GM23338 (cell line): ENCODE measurements around the gene OPRM1. TPM values are rescaled to one million over a fixed set of nuclear protein-coding genes. Genes with fewer than 3 reads are reported as not detected.

ENCODE experiments used
- ATAC-seq: fragments of 200-7000 bp; cut with Tn5 transposase; 3 replicates; pipeline ENCODE4 v1.9.1; 2020
- DNase-seq: peaks from one replicate; pipeline ENCODE4 v3.0.0-alpha.2; 2015; ENCODE audit warnings: low spot score
- H2AFZ ChIP-seq: fragments of 200-600 bp; sonication (generic); 2 replicates; pipeline ENCODE4 v1.8.0; 2016; ENCODE audit warnings: antibody characterized with exemption, mild to moderate bottlenecking, moderate library complexity
- H3F3A ChIP-seq: fragments of 200-600 bp; sonication (generic); replicated peaks from 2 replicates; pipeline ENCODE4 v1.8.0; 2017; ENCODE audit warnings: antibody characterized with exemption, mixed run types, low read depth
- H3K27ac ChIP-seq: fragments of 200-600 bp; sonication (generic); 2 replicates; pipeline ENCODE4 v1.6.1; 2016; ENCODE audit warnings: low read depth
- H3K27me3 ChIP-seq: fragments of 200-600 bp; sonication (generic); 2 replicates; pipeline ENCODE4 v1.8.0; 2016; ENCODE audit warnings: mild to moderate bottlenecking, mixed run types, moderate library complexity; ENCODE audit not compliant: insufficient read depth
- H3K36me3 ChIP-seq: fragments of 200-600 bp; sonication (generic); 2 replicates; pipeline ENCODE4 v1.8.0; 2016; ENCODE audit warnings: mild to moderate bottlenecking; ENCODE audit not compliant: insufficient read depth
- H3K4me1 ChIP-seq: fragments of 200-600 bp; sonication (generic); 2 replicates; pipeline ENCODE4 v1.8.0; 2016; ENCODE audit warnings: mild to moderate bottlenecking, moderate library complexity; ENCODE audit not compliant: insufficient read depth
- H3K4me2 ChIP-seq: fragments of 200-600 bp; sonication (generic); 2 replicates; pipeline ENCODE4 v1.7.1; 2017; ENCODE audit warnings: mixed run types
- H3K4me3 ChIP-seq: fragments of 200-600 bp; sonication (generic); 2 replicates; pipeline ENCODE4 v1.6.1; 2016; ENCODE audit warnings: mixed run types
- H3K79me2 ChIP-seq: fragments of 200-600 bp; sonication (generic); replicated peaks from 2 replicates; pipeline ENCODE4 v1.8.0; 2017; ENCODE audit warnings: mild to moderate bottlenecking; ENCODE audit not compliant: insufficient read depth
- H3K9me2 ChIP-seq: fragments of 200-600 bp; sonication (generic); 2 replicates; pipeline ENCODE4 v1.8.0; 2017; ENCODE audit not compliant: insufficient read depth
- H4K20me1 ChIP-seq: fragments of 200-600 bp; sonication (generic); replicated peaks from 2 replicates; pipeline ENCODE4 v1.8.0; 2017; ENCODE audit warnings: mild to moderate bottlenecking; ENCODE audit not compliant: insufficient read depth
- H3K27ac Mint-ChIP-seq: 2 replicates; pipeline ENCODE4 v1.8.0; 2020; ENCODE audit warnings: inconsistent platforms, mild to moderate bottlenecking, moderate library complexity, mixed read lengths
- H3K27me3 Mint-ChIP-seq: 3 replicates; pipeline ENCODE4 v1.8.0; 2022; ENCODE audit warnings: low read depth, mild to moderate bottlenecking, moderate library complexity, mixed read lengths, inconsistent platforms; ENCODE audit not compliant: insufficient read depth, poor library complexity
- H3K36me3 Mint-ChIP-seq: 3 replicates; pipeline ENCODE4 v1.8.0; 2021; ENCODE audit warnings: low read depth, mild to moderate bottlenecking, inconsistent platforms, moderate library complexity, mixed read lengths
- H3K4me1 Mint-ChIP-seq: 3 replicates; pipeline ENCODE4 v1.8.0; 2020; ENCODE audit warnings: mild to moderate bottlenecking, inconsistent platforms, mixed read lengths
- H3K4me3 Mint-ChIP-seq: 3 replicates; pipeline ENCODE4 v1.8.0; 2021; ENCODE audit warnings: moderate library complexity, mild to moderate bottlenecking, inconsistent platforms, mixed read lengths
- H3K9me3 Mint-ChIP-seq: 3 replicates; pipeline ENCODE4 v1.8.0; 2020; ENCODE audit warnings: moderate library complexity, mild to moderate bottlenecking, inconsistent platforms, mixed read lengths
- CREB1 ChIP-seq: fragments of 250-450 bp; sonication (Bioruptor Pico); IDR thresholded peaks from 2 replicates; pipeline ENCODE4 v1.5.0; 2020; ENCODE audit warnings: low read depth, mild to moderate bottlenecking, moderate library complexity
- EZH2 ChIP-seq: fragments of 200-600 bp; sonication (generic); IDR thresholded peaks from one replicate; pipeline ENCODE4 v1.8.0; 2017; ENCODE audit warnings: antibody characterized with exemption, mild to moderate bottlenecking, low read depth; ENCODE audit not compliant: unreplicated experiment
- EZH2phosphoT487 ChIP-seq: fragments of 200-600 bp; sonication (generic); IDR thresholded peaks from one replicate; pipeline ENCODE4 v1.8.1; 2018; ENCODE audit warnings: antibody characterized with exemption; ENCODE audit not compliant: unreplicated experiment
- JUNB ChIP-seq: IDR thresholded peaks from one replicate; pipeline ENCODE4 v1.6.1; 2016; ENCODE audit warnings: antibody characterized with exemption; ENCODE audit not compliant: unreplicated experiment
- NANOG ChIP-seq: IDR thresholded peaks from 2 replicates; pipeline ENCODE4 v1.6.1; 2016; ENCODE audit warnings: antibody characterized with exemption, borderline replicate concordance
- POLR2AphosphoS5 ChIP-seq: IDR thresholded peaks from 2 replicates; pipeline ENCODE4 v1.6.1; 2016; ENCODE audit warnings: antibody characterized with exemption, low read depth
- STAT1 ChIP-seq: IDR thresholded peaks from one replicate; pipeline ENCODE4 v1.6.1; 2016; ENCODE audit warnings: antibody characterized with exemption; ENCODE audit not compliant: unreplicated experiment
- ZNF114 ChIP-seq: fragments of 250-450 bp; sonication (Bioruptor Pico); IDR thresholded peaks from 2 replicates; pipeline ENCODE4 v1.5.0; 2020; ENCODE audit warnings: mild to moderate bottlenecking, moderate library complexity
- ZNF331 ChIP-seq: fragments of 250-450 bp; sonication (Bioruptor Pico); IDR thresholded peaks from 2 replicates; pipeline ENCODE4 v1.5.0; 2020; ENCODE audit warnings: low read depth, mild to moderate bottlenecking, moderate library complexity
- polyA plus RNA-seq: library from polyadenylated mRNA; unstranded; fragments of >200 nt; fragmentation: Nextera tagmentation; extraction: Ambion mirVana; gene quantifications from 2 replicates; pipeline ENCODE4 v1.2.1, GENCODE V29; 2016
- total RNA-seq: library from RNA; depleted of rRNA; stranded (reverse); fragments of >200 nt; shearing (Covaris generic); gene quantifications from 2 replicates; pipeline ENCODE4 v1.2.3, GENCODE V29; 2014
- TF ChIP-seq, protein P1 (sequence below): IDR thresholded peaks from one replicate; pipeline ENCODE4 v1.6.1; 2018; ENCODE audit warnings: antibody characterized with exemption; ENCODE audit not compliant: unreplicated experiment
- TF ChIP-seq, protein P2 (sequence below), 2 experiments: fragments of 200-600 bp in 1 of 2; sonication (generic) in 1 of 2; conservative IDR thresholded peaks; 2 replicates each; pipeline versions ENCODE4 v1.5.1 to v1.6.1; 2016 to 2017; ENCODE audit warnings: antibody characterized with exemption in 2 of 2, low read depth in 2 of 2, mild to moderate bottlenecking in 2 of 2, moderate library complexity in 1 of 2
- TF ChIP-seq, protein P3 (sequence below): IDR thresholded peaks from 2 replicates; pipeline ENCODE4 v1.6.1; 2016; ENCODE audit warnings: antibody characterized with exemption
- TF ChIP-seq, protein P4 (sequence below): fragments of 250-450 bp; sonication (Bioruptor Pico); IDR thresholded peaks from 2 replicates; pipeline ENCODE4 v1.5.0; 2020; ENCODE audit warnings: mild to moderate bottlenecking, moderate library complexity

Gene OPRM1
- total and polyA plus RNA-seq, 2 experiments from 2014 or later: 0.52 TPM; not detected in 1

DNA sequence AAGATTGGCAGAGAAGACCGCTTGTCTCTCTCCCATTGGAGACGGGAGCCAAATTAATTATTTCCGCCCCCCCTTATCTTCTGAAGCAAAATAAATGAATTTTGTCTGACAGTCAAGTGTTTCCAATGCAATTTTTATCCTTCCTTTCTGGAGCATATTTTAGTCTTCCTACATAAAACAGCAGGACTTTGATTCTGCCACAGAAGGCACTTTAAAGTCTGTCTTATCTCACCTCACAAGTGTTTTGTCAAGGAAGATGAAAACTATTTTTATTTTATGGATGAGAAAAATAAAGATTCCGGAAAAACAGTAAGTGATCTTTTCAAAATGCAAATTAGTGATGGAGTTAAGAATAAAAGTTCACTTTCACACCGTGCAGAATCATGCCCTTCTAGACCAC is 140.4 kb downstream of the OPRM1 start (continued):
- TF ChIP-seq, protein P1, sequence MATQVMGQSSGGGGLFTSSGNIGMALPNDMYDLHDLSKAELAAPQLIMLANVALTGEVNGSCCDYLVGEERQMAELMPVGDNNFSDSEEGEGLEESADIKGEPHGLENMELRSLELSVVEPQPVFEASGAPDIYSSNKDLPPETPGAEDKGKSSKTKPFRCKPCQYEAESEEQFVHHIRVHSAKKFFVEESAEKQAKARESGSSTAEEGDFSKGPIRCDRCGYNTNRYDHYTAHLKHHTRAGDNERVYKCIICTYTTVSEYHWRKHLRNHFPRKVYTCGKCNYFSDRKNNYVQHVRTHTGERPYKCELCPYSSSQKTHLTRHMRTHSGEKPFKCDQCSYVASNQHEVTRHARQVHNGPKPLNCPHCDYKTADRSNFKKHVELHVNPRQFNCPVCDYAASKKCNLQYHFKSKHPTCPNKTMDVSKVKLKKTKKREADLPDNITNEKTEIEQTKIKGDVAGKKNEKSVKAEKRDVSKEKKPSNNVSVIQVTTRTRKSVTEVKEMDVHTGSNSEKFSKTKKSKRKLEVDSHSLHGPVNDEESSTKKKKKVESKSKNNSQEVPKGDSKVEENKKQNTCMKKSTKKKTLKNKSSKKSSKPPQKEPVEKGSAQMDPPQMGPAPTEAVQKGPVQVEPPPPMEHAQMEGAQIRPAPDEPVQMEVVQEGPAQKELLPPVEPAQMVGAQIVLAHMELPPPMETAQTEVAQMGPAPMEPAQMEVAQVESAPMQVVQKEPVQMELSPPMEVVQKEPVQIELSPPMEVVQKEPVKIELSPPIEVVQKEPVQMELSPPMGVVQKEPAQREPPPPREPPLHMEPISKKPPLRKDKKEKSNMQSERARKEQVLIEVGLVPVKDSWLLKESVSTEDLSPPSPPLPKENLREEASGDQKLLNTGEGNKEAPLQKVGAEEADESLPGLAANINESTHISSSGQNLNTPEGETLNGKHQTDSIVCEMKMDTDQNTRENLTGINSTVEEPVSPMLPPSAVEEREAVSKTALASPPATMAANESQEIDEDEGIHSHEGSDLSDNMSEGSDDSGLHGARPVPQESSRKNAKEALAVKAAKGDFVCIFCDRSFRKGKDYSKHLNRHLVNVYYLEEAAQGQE: no peak

DNA sequence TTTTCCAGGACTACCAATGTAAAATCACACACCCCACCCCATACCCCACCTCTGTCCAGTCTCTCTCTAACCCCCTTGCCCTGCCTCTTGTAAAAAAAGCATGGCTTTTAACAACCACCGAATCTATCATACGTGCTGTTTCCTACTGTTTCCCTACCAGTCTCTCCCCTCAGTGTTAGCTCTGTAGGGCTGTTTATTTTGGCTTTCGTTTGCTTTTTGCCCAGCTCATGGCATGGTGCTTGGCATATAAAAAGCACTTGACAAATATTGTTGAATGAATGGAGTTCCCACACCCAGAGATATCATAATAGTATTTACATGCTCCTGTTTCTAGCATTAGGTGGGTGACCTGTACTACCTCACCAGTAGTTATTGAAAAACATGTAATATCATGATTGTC is 148.2 kb downstream of the OPRM1 start:
- H3K4me2 ChIP-seq: no peak overlapping the region
- H3K79me2 ChIP-seq: no peaks in the 10 kb centered on the region
- no peak overlapping the region for H3K4me3 ChIP-seq
- H3K4me1 ChIP-seq: no peaks in the 10 kb centered on the region
- Mint-ChIP-seq H3K4me3 (no peak overlapping the region), H3K9me3 (no peaks in the 10 kb centered on the region; the same call in 2 of the 3 replicates), H3K27me3 (no peaks in the 10 kb centered on the region), H3K27ac (no peak overlapping the region), H3K4me1 (no peaks in the 10 kb centered on the region), H3K36me3 (no peaks in the 10 kb centered on the region)
- no peak for ATAC-seq
- no peak overlapping the region for H2AFZ ChIP-seq
- no peak overlapping the region for H3K27ac ChIP-seq
- H3F3A ChIP-seq: no peaks in the 10 kb centered on the region
- 0 out of 2 replicates have a peak, but pooled peaks cover 3% of the 10 kb centered on the region for H3K9me2 ChIP-seq
- DNase-seq: no peak
- no peaks in the 10 kb centered on the region for H3K27me3 ChIP-seq
- H4K20me1 ChIP-seq: no peaks in the 10 kb centered on the region
- no peaks in the 10 kb centered on the region for H3K36me3 ChIP-seq
- no peak for TF ChIP-seq CREB1
- TF ChIP-seq STAT1: no peak
- TF ChIP-seq ZNF114 (CRISPR knock-in tag): no peak
- TF ChIP-seq, protein P2, sequence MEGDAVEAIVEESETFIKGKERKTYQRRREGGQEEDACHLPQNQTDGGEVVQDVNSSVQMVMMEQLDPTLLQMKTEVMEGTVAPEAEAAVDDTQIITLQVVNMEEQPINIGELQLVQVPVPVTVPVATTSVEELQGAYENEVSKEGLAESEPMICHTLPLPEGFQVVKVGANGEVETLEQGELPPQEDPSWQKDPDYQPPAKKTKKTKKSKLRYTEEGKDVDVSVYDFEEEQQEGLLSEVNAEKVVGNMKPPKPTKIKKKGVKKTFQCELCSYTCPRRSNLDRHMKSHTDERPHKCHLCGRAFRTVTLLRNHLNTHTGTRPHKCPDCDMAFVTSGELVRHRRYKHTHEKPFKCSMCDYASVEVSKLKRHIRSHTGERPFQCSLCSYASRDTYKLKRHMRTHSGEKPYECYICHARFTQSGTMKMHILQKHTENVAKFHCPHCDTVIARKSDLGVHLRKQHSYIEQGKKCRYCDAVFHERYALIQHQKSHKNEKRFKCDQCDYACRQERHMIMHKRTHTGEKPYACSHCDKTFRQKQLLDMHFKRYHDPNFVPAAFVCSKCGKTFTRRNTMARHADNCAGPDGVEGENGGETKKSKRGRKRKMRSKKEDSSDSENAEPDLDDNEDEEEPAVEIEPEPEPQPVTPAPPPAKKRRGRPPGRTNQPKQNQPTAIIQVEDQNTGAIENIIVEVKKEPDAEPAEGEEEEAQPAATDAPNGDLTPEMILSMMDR (conservative IDR thresholded peaks at IDR 0.05; ENCODE audit: low read depth in 2 of 2): no peak
- no peak for TF ChIP-seq JUNB
- TF ChIP-seq NANOG: no peak
- TF ChIP-seq POLR2AphosphoS5: no peak
- no peak for TF ChIP-seq ZNF331 (CRISPR knock-in tag)
- TF ChIP-seq, protein P3, sequence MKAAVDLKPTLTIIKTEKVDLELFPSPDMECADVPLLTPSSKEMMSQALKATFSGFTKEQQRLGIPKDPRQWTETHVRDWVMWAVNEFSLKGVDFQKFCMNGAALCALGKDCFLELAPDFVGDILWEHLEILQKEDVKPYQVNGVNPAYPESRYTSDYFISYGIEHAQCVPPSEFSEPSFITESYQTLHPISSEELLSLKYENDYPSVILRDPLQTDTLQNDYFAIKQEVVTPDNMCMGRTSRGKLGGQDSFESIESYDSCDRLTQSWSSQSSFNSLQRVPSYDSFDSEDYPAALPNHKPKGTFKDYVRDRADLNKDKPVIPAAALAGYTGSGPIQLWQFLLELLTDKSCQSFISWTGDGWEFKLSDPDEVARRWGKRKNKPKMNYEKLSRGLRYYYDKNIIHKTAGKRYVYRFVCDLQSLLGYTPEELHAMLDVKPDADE: no peak
- TF ChIP-seq, protein P4, sequence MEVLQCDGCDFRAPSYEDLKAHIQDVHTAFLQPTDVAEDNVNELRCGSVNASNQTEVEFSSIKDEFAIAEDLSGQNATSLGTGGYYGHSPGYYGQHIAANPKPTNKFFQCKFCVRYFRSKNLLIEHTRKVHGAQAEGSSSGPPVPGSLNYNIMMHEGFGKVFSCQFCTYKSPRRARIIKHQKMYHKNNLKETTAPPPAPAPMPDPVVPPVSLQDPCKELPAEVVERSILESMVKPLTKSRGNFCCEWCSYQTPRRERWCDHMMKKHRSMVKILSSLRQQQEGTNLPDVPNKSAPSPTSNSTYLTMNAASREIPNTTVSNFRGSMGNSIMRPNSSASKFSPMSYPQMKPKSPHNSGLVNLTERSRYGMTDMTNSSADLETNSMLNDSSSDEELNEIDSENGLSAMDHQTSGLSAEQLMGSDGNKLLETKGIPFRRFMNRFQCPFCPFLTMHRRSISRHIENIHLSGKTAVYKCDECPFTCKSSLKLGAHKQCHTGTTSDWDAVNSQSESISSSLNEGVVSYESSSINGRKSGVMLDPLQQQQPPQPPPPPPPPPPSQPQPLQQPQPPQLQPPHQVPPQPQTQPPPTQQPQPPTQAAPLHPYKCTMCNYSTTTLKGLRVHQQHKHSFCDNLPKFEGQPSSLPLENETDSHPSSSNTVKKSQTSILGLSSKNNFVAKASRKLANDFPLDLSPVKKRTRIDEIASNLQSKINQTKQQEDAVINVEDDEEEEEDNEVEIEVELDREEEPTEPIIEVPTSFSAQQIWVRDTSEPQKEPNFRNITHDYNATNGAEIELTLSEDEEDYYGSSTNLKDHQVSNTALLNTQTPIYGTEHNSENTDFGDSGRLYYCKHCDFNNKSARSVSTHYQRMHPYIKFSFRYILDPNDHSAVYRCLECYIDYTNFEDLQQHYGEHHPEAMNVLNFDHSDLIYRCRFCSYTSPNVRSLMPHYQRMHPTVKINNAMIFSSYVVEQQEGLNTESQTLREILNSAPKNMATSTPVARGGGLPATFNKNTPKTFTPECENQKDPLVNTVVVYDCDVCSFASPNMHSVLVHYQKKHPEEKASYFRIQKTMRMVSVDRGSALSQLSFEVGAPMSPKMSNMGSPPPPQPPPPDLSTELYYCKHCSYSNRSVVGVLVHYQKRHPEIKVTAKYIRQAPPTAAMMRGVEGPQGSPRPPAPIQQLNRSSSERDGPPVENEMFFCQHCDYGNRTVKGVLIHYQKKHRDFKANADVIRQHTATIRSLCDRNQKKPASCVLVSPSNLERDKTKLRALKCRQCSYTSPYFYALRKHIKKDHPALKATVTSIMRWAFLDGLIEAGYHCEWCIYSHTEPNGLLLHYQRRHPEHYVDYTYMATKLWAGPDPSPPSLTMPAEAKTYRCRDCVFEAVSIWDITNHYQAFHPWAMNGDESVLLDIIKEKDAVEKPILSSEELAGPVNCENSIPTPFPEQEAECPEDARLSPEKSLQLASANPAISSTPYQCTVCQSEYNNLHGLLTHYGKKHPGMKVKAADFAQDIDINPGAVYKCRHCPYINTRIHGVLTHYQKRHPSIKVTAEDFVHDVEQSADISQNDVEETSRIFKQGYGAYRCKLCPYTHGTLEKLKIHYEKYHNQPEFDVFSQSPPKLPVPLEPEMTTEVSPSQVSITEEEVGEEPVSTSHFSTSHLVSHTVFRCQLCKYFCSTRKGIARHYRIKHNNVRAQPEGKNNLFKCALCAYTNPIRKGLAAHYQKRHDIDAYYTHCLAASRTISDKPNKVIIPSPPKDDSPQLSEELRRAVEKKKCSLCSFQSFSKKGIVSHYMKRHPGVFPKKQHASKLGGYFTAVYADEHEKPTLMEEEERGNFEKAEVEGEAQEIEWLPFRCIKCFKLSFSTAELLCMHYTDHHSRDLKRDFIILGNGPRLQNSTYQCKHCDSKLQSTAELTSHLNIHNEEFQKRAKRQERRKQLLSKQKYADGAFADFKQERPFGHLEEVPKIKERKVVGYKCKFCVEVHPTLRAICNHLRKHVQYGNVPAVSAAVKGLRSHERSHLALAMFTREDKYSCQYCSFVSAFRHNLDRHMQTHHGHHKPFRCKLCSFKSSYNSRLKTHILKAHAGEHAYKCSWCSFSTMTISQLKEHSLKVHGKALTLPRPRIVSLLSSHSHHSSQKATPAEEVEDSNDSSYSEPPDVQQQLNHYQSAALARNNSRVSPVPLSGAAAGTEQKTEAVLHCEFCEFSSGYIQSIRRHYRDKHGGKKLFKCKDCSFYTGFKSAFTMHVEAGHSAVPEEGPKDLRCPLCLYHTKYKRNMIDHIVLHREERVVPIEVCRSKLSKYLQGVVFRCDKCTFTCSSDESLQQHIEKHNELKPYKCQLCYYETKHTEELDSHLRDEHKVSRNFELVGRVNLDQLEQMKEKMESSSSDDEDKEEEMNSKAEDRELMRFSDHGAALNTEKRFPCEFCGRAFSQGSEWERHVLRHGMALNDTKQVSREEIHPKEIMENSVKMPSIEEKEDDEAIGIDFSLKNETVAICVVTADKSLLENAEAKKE (CRISPR knock-in tag): no peak
- no peak for TF ChIP-seq EZH2phosphoT487
- no peak for TF ChIP-seq EZH2
